ENCODE measurements around the gene UQCRC2.
"Not testable (repeated sequence)": the region's sequence is repeated elsewhere in the genome, so short reads cannot be mapped to it uniquely, and the experiment has no call there.

UQCRC2 gene

GRCh38 chr16:21952793-21953540 is at the start of gene UQCRC2:
UQCRC2 (plus strand) TSS chr16:21953361; CDS start chr16:21953424, 63 bp downstream.
- peak; percentile 76 to 83 for DNase-seq (ENCODE audit: low read depth in 2 of 2)

DNA sequence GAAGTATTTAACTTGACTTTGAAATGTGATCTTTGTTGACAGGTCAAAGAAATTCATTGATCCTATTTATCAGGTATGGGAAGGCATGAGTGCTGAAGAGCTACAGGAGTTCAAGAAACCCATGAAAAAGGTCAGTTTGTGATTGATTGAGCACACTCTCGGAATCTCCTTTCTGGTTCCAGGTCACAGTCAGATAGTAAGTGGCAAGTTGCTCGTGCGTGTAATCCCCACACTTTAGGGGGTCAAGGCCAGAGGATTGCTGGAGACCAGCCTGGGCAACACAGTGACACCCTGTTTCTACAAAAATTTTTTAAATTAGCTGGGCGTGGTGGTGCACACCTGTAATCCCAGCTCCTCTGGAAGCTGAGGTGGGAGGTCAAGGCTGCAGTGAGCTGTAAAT is 20.5 kb upstream of the UQCRC2 start:
- DNase-seq (ENCODE audit: low read depth in 2 of 2) = not testable (repeated sequence)

GRCh38 chr16:21933316-21933715 is 19.8 kb upstream of the UQCRC2 start:
- not testable (repeated sequence) for DNase-seq (ENCODE audit: low read depth in 2 of 2)

- DNase-seq (ENCODE audit: low read depth in 2 of 2) = not testable (repeated sequence)
Observed at GRCh38 chr16:21933790-21934189, 19.4 kb upstream of the UQCRC2 start.

DNA sequence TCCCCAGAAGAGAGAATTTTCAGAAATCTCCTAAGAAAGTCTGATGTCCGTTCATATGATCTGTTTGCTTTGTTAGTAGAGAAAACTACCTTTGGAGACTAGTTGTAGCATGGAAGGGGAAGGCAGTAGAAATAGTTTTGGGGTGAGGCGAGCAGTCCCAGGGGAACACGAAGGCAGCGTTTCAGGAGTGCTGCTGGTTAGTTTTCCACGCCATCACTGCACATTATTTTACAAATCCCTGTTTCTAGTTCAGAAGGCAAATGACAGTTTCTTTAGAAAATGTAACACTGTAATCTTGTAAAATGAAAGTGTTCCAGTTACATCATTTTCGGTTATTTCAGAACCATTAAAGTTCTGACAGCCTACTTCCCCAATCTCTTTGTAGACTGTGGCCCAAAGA is 16.9 kb upstream of the UQCRC2 start:
- DNase-seq (ENCODE audit: low read depth in 2 of 2) = not testable (repeated sequence)

- no peak for DNase-seq (ENCODE audit: low read depth in 2 of 2)
Observed at GRCh38 chr16:21937336-21937829, 15.8 kb upstream of the UQCRC2 start.

DNA sequence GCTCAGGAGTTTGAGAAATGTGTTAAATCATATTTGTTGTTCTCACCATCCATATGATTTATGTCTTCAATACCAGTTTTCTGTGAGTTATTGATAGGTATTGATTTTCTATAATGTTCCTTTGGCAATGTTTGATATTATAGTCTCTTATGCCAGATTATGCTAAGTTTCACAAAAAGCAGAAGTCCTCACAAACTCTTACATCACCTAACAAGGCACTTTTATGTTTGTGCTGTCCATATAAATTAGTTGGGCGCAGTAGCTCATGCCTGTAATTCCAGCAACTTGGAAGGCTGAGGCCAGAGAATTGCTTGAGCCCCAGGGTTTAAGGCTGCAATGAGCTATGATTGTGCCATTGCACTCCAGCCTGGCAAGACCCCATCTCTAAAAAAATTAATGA is 12.6 kb upstream of the UQCRC2 start:
- DNase-seq (ENCODE audit: low read depth in 2 of 2) = no peak

- DNase-seq (ENCODE audit: low read depth in 2 of 2) = no peak
Observed at GRCh38 chr16:21943571-21943970, 9.6 kb upstream of the UQCRC2 start.

DNA sequence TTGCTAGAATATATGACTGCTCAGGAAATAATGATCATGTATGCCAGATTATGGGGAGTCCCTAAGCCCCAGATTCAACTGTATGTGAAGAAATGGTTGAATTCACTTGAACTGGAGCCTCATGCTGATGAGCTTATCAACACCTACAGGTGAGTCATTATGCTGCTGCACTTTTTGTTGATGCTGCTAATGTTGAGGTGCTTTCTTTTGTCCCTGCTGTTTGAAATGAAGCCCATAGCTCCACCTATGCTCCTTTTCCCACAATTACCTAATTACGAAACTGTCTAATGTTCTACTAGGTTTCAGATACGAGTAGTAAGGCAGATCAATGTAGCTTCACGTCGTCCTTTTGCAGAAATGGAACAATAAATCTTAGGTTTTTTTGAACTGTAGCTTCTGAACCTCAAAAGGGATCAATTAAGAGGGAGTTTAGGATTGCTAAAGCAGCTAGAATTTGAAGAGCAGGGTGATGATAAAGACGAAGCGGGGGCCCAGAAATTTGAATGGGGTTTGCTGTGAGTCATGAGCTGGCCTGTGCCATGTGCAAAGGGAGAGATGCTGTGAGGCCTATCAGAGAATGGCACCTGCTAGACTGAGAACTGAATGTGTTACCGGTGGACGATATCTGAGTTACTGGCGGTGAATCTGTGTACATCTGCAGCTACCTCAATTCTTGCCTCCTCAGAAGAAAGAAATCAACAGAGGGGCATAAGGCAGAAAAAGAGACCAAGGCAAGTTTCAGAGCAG is 6.1 kb upstream of the UQCRC2 start:
- no peak for DNase-seq (ENCODE audit: low read depth in 2 of 2)

GRCh38 chr16:21949713-21950260 is 3.4 kb upstream of the UQCRC2 start:
- no peak for DNase-seq (ENCODE audit: low read depth in 2 of 2)

GRCh38 chr16:21950782-21951521 is 2.2 kb upstream of the UQCRC2 start:
- DNase-seq (ENCODE audit: low read depth in 2 of 2) = no peak

GRCh38 chr16:21952040-21952792 is 945 bp upstream of the UQCRC2 start:
- peak; percentile 62 to 67 for DNase-seq (ENCODE audit: low read depth in 2 of 2)

GRCh38 chr16:21953541-21953902 is 361 bp downstream of the UQCRC2 start:
- no peak for DNase-seq (ENCODE audit: low read depth in 2 of 2)

DNA sequence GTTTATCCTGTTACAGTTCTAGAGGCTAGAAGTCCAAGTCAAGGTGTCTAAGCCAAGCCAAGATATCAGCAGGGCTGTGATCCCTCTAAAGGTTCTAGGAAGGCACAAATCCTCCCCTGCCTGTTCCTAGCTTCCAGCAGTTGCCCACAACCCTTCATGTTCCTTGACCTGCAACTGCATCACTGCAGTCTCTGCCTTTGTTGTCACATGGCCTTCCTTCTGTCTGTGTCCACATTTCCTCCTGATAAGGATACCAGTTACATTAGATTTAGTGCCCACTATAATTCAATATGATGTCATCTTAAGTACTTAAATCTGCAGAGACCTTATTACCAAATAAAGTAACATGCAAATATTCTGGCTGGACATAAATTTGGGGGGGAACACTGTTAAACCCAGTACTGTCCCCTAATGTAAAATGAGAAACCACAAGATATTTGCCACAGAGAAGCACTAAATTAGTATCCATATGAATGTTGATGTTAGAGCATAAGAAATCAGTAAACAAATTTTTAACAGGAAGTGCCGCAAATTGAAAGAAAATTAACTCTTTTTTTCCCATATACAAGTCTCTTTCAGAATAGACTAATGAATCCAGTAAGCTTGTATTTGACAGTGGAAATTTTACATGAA is 4.7 kb downstream of the UQCRC2 start:
- DNase-seq (ENCODE audit: low read depth in 2 of 2) = no peak

DNA sequence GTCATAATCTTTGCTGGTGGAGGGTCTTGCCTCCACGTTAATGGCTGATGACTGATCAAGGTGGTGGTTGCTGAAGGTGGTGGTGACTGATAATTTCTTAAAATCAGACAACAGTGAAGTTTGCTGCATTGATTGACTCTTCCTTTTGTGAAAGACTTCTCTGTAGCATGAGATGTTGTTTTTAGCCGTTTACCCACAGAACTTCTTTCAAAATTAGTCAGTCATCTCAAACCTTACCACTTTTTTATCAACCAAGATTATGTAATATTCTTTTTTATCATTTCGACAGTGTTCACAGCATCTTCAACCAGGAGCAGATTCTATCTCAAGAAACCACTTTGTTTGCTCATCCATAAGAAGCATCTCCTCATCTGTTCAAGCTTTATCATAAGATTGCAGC is 5.9 kb downstream of the UQCRC2 start:
- DNase-seq (ENCODE audit: low read depth in 2 of 2) = no peak

DNA sequence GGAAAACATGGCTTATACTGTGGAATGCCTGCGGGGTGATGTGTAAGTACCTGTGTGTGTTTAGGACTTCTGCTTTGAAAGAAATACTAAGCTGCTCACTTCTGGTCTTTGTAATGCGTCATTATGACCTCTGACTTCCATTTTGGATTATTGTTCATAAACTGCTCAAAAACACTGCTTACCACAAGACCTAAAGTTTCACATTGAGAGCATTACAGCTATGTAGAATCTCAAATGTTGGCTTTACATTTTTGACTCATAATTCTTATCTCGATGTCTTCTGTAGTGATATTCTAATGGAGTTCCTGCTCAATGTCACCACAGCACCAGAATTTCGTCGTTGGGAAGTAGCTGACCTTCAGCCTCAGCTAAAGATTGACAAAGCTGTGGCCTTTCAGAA is 9.3 kb downstream of the UQCRC2 start:
- no peak for DNase-seq (ENCODE audit: low read depth in 2 of 2)

DNA sequence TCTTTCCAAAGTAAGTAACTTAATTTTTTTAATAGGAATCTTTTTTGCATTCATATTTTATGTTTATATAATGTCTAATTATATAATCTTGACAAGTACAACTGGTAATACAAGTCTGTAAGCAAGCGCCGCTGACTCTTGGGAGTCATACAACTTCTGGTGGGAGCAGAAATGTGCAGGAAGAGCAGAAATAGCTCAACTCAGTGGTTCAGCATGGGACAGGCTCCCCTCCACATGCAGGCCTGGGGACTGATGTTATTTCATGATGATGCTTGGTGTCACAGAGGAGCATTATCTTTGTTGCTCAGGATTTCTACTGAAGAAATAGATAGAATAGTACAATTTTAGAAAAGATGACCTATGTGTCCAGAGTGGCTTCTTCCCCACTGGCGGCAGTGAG is 10.7 kb downstream of the UQCRC2 start:
- DNase-seq (ENCODE audit: low read depth in 2 of 2) = no peak

DNA sequence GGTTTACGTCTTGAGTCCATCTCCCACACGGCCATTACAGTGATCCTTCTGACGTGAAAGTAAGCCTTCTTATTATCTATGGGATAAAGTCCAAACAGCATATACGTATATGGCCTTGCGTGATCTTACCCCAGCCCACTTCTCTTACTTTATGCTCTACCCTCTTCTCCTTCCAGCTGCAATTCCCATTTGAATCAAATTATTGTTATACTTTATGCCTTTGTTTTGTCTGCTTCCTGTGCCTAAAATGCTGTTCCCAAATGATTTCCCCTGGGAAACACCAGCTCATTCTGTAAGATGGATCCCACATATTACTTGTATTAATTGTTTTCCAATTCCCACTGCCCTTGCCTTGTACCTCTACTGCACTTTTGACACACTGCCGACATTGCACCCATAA is 11.2 kb downstream of the UQCRC2 start:
- DNase-seq (ENCODE audit: low read depth in 2 of 2) = no peak

- no peak for DNase-seq (ENCODE audit: low read depth in 2 of 2)
Observed at GRCh38 chr16:21971856-21972255, 18.7 kb downstream of the UQCRC2 start.

GRCh38 chr16:21973945-21974344 is 20.8 kb downstream of the UQCRC2 start:
- no peak for DNase-seq (ENCODE audit: low read depth in 2 of 2)

GRCh38 chr16:21980032-21980431 is 26.9 kb downstream of the UQCRC2 start:
- DNase-seq (ENCODE audit: low read depth in 2 of 2) = no peak
